Measurements from ENCODE around the gene PDE3B. TPM values are rescaled to one million over a fixed set of nuclear protein-coding genes. Genes with fewer than 3 reads are reported as not detected.

PDE3B gene
- total and polyA plus RNA-seq, 9 of the 15 experiments (the other 6 are each of a cell fraction or from before 2014, with no cell fraction given): 2.3 to 22.5 (median 12.2) TPM

GRCh38 chr11:14906578-14906977 lies 263.0 kb downstream of the PDE3B start:
- Histone ChIP-seq H3K9ac (ENCODE audit: insufficient read depth in 1 of 2, low read depth in 2 of 2, low read length in 2 of 2) (no peak overlapping the region), H3K27ac (ENCODE audit: extremely low read depth, low read depth, low read length) (no peak overlapping the region), H3K4me3 (no peak overlapping the region), H3K4me1 (replicated peaks in 1 of 2; ENCODE audit: control insufficient read depth in 2 of 2, insufficient read depth in 2 of 2, low read length in 2 of 2) (peaks cover 0 to 12% of the 10 kb centered on the region in 2 experiments; a peak in 3 of 5 replicates), H3K9me3 (replicated peaks; ENCODE audit: control insufficient read depth, insufficient read depth, low read depth, low read length) (no peaks in the 10 kb centered on the region), H3K27me3 (ENCODE audit: control insufficient read depth in 2 of 2, insufficient read depth in 2 of 2, low read length in 2 of 2) (no peaks in the 10 kb centered on the region), H3K36me3 (ENCODE audit: control insufficient read depth, insufficient read depth, low read length) (no peaks in the 10 kb centered on the region), H3K4me2 (ENCODE audit: insufficient read depth, low read length) (no peak overlapping the region), H4K20me1 (replicated peaks; ENCODE audit: control insufficient read depth, insufficient read depth, low read length) (no peaks in the 10 kb centered on the region), H3K79me2 (ENCODE audit: control insufficient read depth, insufficient read depth, low read length) (no peaks in the 10 kb centered on the region), H2AFZ (ENCODE audit: low read depth, low read length) (no peak overlapping the region; the same call in 1 of the 2 replicates), H3K9me1 (ENCODE audit: control insufficient read depth, insufficient read depth, low read length) (no peaks in the 10 kb centered on the region)
- FAIRE-seq: no peak
- WGBS (ENCODE audit: insufficient coverage, low coverage, missing lambda C conversion rate): 46% methylated on average over 5 of the region's 5 CpGs
- ATAC-seq: no peak
- no peak for DNase-seq (ENCODE audit: extremely low read depth in 1 of 4, low spot score in 3 of 4)
- ChIA-PET CTCF (ENCODE audit: low intra/inter-chr PET ratio) (interaction anchor here (1.2 to 4.0 kb wide), 3 partner anchors 117 to 169 kb away, joined by 3 to 49 read pairs (median 13); no protein-coding TSS in a partner anchor), POLR2A (interaction anchor here (0.7 to 2.5 kb wide), 5 partner anchors 12 to 451 kb away, joined by 3 to 11 read pairs (median 5); partner anchors contain the start of genes CYP2R1 and PSMA1)
- no peak for TF ChIP-seq ZNF41 (CRISPR knock-in tag; conservative IDR thresholded peaks at IDR 0.05)
- TF ChIP-seq DACH1 (IDR thresholded peaks at IDR 0.05; ENCODE audit: partially characterized antibody): no peak
- TF ChIP-seq EWSR1 (IDR thresholded peaks at IDR 0.05; ENCODE audit: borderline replicate concordance, low read depth, partially characterized antibody): no peak
- TF ChIP-seq, protein P1, sequence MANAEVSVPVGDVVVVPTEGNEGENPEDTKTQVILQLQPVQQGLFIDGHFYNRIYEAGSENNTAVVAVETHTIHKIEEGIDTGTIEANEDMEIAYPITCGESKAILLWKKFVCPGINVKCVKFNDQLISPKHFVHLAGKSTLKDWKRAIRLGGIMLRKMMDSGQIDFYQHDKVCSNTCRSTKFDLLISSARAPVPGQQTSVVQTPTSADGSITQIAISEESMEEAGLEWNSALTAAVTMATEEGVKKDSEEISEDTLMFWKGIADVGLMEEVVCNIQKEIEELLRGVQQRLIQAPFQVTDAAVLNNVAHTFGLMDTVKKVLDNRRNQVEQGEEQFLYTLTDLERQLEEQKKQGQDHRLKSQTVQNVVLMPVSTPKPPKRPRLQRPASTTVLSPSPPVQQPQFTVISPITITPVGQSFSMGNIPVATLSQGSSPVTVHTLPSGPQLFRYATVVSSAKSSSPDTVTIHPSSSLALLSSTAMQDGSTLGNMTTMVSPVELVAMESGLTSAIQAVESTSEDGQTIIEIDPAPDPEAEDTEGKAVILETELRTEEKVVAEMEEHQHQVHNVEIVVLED (CRISPR knock-in tag; IDR thresholded peaks at IDR 0.05): no peak
- no peak for TF ChIP-seq TFE3 (CRISPR knock-in tag; IDR thresholded peaks at IDR 0.05)
- no peak for TF ChIP-seq ZBTB11 (CRISPR knock-in tag; IDR thresholded peaks at IDR 0.05)
- BruUV-seq (replicated peaks): no TSS peak
- in situ Hi-C loops (cut with MboI) (loop anchor here (10.0 kb wide), 1 partner anchor 612 kb away; no protein-coding TSS in a partner anchor), intact Hi-C loops (cut with micrococcal nuclease) (loop anchor here (5.0 kb wide), 2 partner anchors 264 to 284 kb away; partner anchors contain the start of gene PDE3B)

All from K562 (cell line).